ENCODE results near the gene RPUSD2.

RPUSD2 gene, protein sequence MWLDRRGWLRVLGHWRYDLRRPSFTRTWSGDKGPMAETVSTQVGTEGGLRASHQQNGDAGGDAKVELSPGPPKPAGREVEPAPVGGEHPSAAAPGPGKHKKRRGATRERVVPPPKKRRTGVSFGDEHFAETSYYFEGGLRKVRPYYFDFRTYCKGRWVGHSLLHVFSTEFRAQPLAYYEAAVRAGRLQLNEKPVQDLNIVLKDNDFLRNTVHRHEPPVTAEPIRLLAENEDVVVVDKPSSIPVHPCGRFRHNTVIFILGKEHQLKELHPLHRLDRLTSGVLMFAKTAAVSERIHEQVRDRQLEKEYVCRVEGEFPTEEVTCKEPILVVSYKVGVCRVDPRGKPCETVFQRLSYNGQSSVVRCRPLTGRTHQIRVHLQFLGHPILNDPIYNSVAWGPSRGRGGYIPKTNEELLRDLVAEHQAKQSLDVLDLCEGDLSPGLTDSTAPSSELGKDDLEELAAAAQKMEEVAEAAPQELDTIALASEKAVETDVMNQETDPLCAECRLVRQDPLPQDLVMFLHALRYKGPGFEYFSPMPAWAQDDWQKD

GRCh38 chr15:40569129-40569953 is at the start of gene RPUSD2:
Gene RPUSD2 (plus strand): TSS chr15:40569299. CDS start chr15:40569338, 39 bp downstream.
- Histone ChIP-seq H3K27me3 (no peaks in the 10 kb centered on the region), H3K4me3 (peak within 1 kb of the TSS; percentile 67 to 97), H3K9me3 (no peaks in the 10 kb centered on the region), H3K27ac (peak within 1 kb of the TSS; percentile 76 to 88), H3K36me3 (peaks cover 13 to 22% (median 18%) of the 10 kb centered on the region in 3 donors), H3K4me1 (peaks cover 0 to 29% (median 18%) of the 10 kb centered on the region in 4 donors)
- TF ChIP-seq, protein P1, sequence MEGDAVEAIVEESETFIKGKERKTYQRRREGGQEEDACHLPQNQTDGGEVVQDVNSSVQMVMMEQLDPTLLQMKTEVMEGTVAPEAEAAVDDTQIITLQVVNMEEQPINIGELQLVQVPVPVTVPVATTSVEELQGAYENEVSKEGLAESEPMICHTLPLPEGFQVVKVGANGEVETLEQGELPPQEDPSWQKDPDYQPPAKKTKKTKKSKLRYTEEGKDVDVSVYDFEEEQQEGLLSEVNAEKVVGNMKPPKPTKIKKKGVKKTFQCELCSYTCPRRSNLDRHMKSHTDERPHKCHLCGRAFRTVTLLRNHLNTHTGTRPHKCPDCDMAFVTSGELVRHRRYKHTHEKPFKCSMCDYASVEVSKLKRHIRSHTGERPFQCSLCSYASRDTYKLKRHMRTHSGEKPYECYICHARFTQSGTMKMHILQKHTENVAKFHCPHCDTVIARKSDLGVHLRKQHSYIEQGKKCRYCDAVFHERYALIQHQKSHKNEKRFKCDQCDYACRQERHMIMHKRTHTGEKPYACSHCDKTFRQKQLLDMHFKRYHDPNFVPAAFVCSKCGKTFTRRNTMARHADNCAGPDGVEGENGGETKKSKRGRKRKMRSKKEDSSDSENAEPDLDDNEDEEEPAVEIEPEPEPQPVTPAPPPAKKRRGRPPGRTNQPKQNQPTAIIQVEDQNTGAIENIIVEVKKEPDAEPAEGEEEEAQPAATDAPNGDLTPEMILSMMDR (IDR thresholded peaks at IDR 0.05): no peak
- intact Hi-C loops (cut with DNase I; ENCODE audit: low total_unique reads): loop anchor here (10.0 kb wide), 1 partner anchor 125 kb away; the partner anchor contains the start of gene BAHD1
- DNase-seq: peak; percentile 94 to 95

- TF ChIP-seq, protein P1 (IDR thresholded peaks at IDR 0.05): no peak
- DNase-seq: no peak
- intact Hi-C loops (cut with DNase I; ENCODE audit: low total_unique reads): no loop called here
- no peaks in the 10 kb centered on the region for H3K36me3 ChIP-seq
- no peak overlapping the region for H3K27ac ChIP-seq
- H3K9me3 ChIP-seq: no peaks in the 10 kb centered on the region
- no peak overlapping the region for H3K4me3 ChIP-seq
- H3K27me3 ChIP-seq: no peaks in the 10 kb centered on the region
- no peaks in the 10 kb centered on the region for H3K4me1 ChIP-seq
Measured at GRCh38 chr15:40523611-40524010, 45.5 kb upstream of the RPUSD2 start.

DNA sequence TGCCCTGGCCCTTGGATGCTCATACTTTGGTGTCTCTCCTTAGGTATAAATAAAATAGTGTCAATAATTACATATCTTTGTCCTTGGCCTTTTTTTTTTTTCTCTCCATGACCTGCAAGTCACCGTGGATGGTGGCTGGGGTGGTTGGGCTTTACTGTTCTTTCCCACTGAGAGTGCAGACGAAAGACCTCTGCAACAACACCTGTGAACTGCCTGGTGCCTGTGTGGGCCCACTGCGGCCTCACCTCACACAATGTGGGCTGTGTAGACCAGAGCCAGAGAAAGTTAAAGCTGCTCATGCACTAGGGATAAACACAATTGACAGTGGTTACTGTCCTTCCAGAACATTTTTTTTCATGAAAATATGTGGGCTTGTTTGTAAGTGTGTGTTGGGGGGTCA is 43.2 kb upstream of the RPUSD2 start:
- DNase-seq: no peak
- H3K27me3 ChIP-seq: no peaks in the 10 kb centered on the region
- intact Hi-C loops (cut with DNase I; ENCODE audit: low total_unique reads): no loop called here
- H3K9me3 ChIP-seq: no peaks in the 10 kb centered on the region
- H3K4me1 ChIP-seq: no peaks in the 10 kb centered on the region
- no peak overlapping the region for H3K27ac ChIP-seq
- no peaks in the 10 kb centered on the region for H3K36me3 ChIP-seq
- TF ChIP-seq, protein P1 (IDR thresholded peaks at IDR 0.05): no peak
- H3K4me3 ChIP-seq: no peak overlapping the region

GRCh38 chr15:40528801-40529200 is 40.3 kb upstream of the RPUSD2 start:
- H3K36me3 ChIP-seq: no peaks in the 10 kb centered on the region
- intact Hi-C loops (cut with DNase I; ENCODE audit: low total_unique reads): no loop called here
- DNase-seq: no peak
- H3K4me1 ChIP-seq: no peaks in the 10 kb centered on the region
- no peak overlapping the region for H3K4me3 ChIP-seq
- no peak overlapping the region for H3K27ac ChIP-seq
- TF ChIP-seq, protein P1 (IDR thresholded peaks at IDR 0.05): no peak
- H3K9me3 ChIP-seq: no peaks in the 10 kb centered on the region
- H3K27me3 ChIP-seq: no peaks in the 10 kb centered on the region

DNA sequence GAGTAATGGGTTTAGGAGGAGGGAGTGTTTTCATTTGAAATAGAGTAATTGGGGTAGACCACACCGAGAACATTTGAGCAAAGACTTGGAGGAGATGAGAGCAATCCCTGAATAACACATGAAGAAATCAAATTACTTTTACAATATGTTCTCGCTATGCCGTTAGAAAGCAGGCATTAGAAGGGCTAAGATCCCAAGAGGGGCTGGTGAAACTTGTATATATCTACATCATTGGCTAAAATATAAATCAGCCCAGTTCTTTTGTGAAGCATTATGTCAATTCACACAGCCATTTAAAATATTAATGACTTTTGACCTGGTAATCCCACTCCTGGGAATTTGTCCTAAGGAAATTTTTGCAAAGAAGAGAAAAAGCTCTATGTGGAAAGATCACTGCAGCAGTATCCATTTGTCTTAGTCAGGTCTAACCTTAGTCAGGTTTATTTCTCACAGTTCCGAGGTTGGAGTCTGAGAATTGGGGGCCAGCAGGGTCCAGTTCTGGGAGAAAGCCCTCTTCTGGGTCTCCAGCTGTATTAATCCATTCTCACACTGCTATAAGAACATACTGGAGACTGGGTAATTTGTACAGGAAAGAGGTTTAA is 35.2 kb upstream of the RPUSD2 start:
- Histone ChIP-seq H3K4me3 (no peak overlapping the region), H3K36me3 (peaks cover 0 to 17% (median 11%) of the 10 kb centered on the region in 3 donors), H3K4me1 (no peaks in the 10 kb centered on the region), H3K9me3 (no peaks in the 10 kb centered on the region), H3K27me3 (no peaks in the 10 kb centered on the region), H3K27ac (no peak overlapping the region)
- intact Hi-C loops (cut with DNase I; ENCODE audit: low total_unique reads): no loop called here
- TF ChIP-seq, protein P1 (IDR thresholded peaks at IDR 0.05): no peak
- DNase-seq: no peak
